HCT116 (cell line): ENCODE data around the gene RFX2. TPM values are rescaled to one million over a fixed set of nuclear protein-coding genes. Genes with fewer than 3 reads are reported as not detected.
"Not testable (repeated sequence)": the region's sequence is repeated elsewhere in the genome, so short reads cannot be mapped to it uniquely, and the experiment has no call there.

ENCODE experiments used
- ATAC-seq: fragments of 200-7000 bp; cut with Tn5 transposase; 2 replicates; pipeline ENCODE4 v1.9.1; 2020; ENCODE audit warnings: mild to moderate bottlenecking, moderate library complexity
- BruUV-seq: library from RNA; stranded (reverse); fragments of 400-500 nt; replicated peaks from 2 replicates; lab custom pipeline; 2021; lab: Mats Ljungman, UMichigan
- CTCF ChIA-PET: fragments of 300-600 bp; sonication (Branson Sonifier 250); formaldehyde crosslinking; loops from one replicate; lab custom pipeline; 2021; ENCODE audit warnings: antibody characterized with exemption; lab: Charles Lee
- POLR2A ChIA-PET: fragments of 300-600, 350-600 bp; sonication (Branson Sonifier 250); formaldehyde crosslinking; loops from one replicate; lab custom pipeline; 2021; ENCODE audit warnings: antibody characterized with exemption; lab: Charles Lee
- RAD21 ChIA-PET, 2 experiments: fragments of 300-600 bp; sonication (Branson Sonifier 250); formaldehyde crosslinking; loops; one replicate each; lab custom pipeline; 2023; ENCODE audit warnings: low total read pairs in 2 of 2; ENCODE audit not compliant: uncharacterized antibody in 2 of 2, unreplicated experiment in 2 of 2, low non-redundant PET in 1 of 2; lab: Charles Lee
- DNase-seq: peaks from one replicate; pipeline ENCODE4 v3.0.0-alpha.2; 2010; ENCODE audit warnings: low read depth, low spot score
- H2AFZ ChIP-seq: fragments of 200-600 bp; shearing (Covaris generic), sonication (generic); 2 replicates; pipeline ENCODE4 v1.6.1; 2017; ENCODE audit warnings: low read depth, mixed run types, mixed read lengths, antibody characterized with exemption, low read length; ENCODE audit not compliant: poor library complexity, severe bottlenecking
- H3K27ac ChIP-seq: 2 replicates; pipeline ENCODE4 v1.5.1; 2012; ENCODE audit warnings: low read depth, low read length
- H3K27me3 ChIP-seq: fragments of 200-600 bp; sonication (generic); 2 replicates; pipeline ENCODE4 v1.6.1; 2016; ENCODE audit warnings: mixed run types, low read length, mixed read lengths; ENCODE audit not compliant: insufficient read depth
- H3K36me3 ChIP-seq, 2 experiments: fragments of 200-500 bp in 1 of 2; fragments of 200-600 bp in 1 of 2; sonication (Bioruptor generic) in 1 of 2; sonication (generic) in 1 of 2; 2 replicates each; pipeline versions ENCODE4 v1.5.1 to v1.6.1; 2014 to 2016; ENCODE audit warnings: low read length in 2 of 2, inconsistent platforms in 1 of 2, mixed read lengths in 1 of 2, mixed run types in 1 of 2; ENCODE audit not compliant: insufficient read depth in 2 of 2, control insufficient read depth in 1 of 2
- H3K4me1 ChIP-seq, 2 experiments: fragments of 200-600 bp in 1 of 2; sonication (generic) in 1 of 2; 2 replicates each; pipeline versions ENCODE4 v1.5.1 to v1.6.1; 2012 to 2017; ENCODE audit warnings: low read length in 2 of 2, inconsistent platforms in 1 of 2, mild to moderate bottlenecking in 1 of 2, mixed read lengths in 1 of 2, mixed run types in 1 of 2, moderate library complexity in 1 of 2; ENCODE audit not compliant: insufficient read depth in 2 of 2, control insufficient read depth in 1 of 2
- H3K4me2 ChIP-seq: fragments of 200-600 bp; sonication (generic); 2 replicates; pipeline ENCODE4 v1.6.1; 2017; ENCODE audit warnings: mixed run types, low read length, mixed read lengths
- H3K4me3 ChIP-seq, 2 experiments: fragments of 200-600 bp in 1 of 2; sonication (generic) in 1 of 2; replicated peaks in 1 of 2; 2 replicates each; pipeline ENCODE4 v1.5.1; 2011 to 2016; ENCODE audit warnings: low read length in 2 of 2, control low read depth in 1 of 2, low read depth in 1 of 2, mild to moderate bottlenecking in 1 of 2, mixed read lengths in 1 of 2, mixed run types in 1 of 2
- H3K79me2 ChIP-seq: fragments of 200-600 bp; sonication (generic); 2 replicates; pipeline ENCODE4 v1.6.1; 2017; ENCODE audit warnings: mild to moderate bottlenecking, mixed run types, low read length, moderate library complexity, mixed read lengths; ENCODE audit not compliant: insufficient read depth
- H3K9ac ChIP-seq: fragments of 200-600 bp; sonication (generic); 2 replicates; pipeline ENCODE4 v1.6.1; 2016; ENCODE audit warnings: low read length, mixed read lengths
- H3K9me2 ChIP-seq: fragments of 200-600 bp; sonication (generic), shearing (Covaris generic); 2 replicates; pipeline ENCODE4 v1.6.1; 2017; ENCODE audit warnings: mixed run types, mild to moderate bottlenecking, moderate library complexity; ENCODE audit not compliant: insufficient read depth
- H3K9me3 ChIP-seq, 2 experiments: fragments of 200-500 bp in 1 of 2; fragments of 200-600 bp in 1 of 2; sonication (Bioruptor generic) in 1 of 2; sonication (generic) in 1 of 2; 2 replicates each; pipeline ENCODE4 v1.6.1; 2014 to 2017; ENCODE audit warnings: low read length in 2 of 2, mixed read lengths in 2 of 2, inconsistent platforms in 1 of 2, low read depth in 1 of 2, mild to moderate bottlenecking in 1 of 2, mixed run types in 1 of 2, moderate library complexity in 1 of 2; ENCODE audit not compliant: control insufficient read depth in 1 of 2, insufficient read depth in 1 of 2
- H4K20me1 ChIP-seq: fragments of 200-600 bp; sonication (generic), shearing (Covaris generic); 2 replicates; pipeline ENCODE4 v1.6.1; 2017; ENCODE audit warnings: mixed run types, mild to moderate bottlenecking, moderate library complexity; ENCODE audit not compliant: insufficient read depth
- CEBPB ChIP-seq: IDR thresholded peaks from 2 replicates; pipeline ENCODE4 v1.6.1; 2012; ENCODE audit warnings: low read depth
- EGR1 ChIP-seq: IDR thresholded peaks from 2 replicates; pipeline ENCODE4 v1.6.1; 2012; ENCODE audit warnings: low read depth
- EZH2phosphoT487 ChIP-seq: fragments of 200-600 bp; IDR thresholded peaks from 2 replicates; pipeline ENCODE4 v1.6.1; 2018; ENCODE audit warnings: antibody characterized with exemption, borderline replicate concordance
- JUND ChIP-seq: IDR thresholded peaks from 2 replicates; pipeline ENCODE4 v1.6.1; 2012
- SIN3A ChIP-seq: IDR thresholded peaks from 2 replicates; pipeline ENCODE4 v1.6.1; 2012; ENCODE audit warnings: low read depth
- TCF7L2 ChIP-seq: IDR thresholded peaks from 2 replicates; pipeline ENCODE4 v1.7.0; 2011; ENCODE audit warnings: borderline replicate concordance, inconsistent platforms; ENCODE audit not compliant: insufficient read depth, insufficient read length; ENCODE audit errors: extremely low read depth
- YY1 ChIP-seq: IDR thresholded peaks from 2 replicates; pipeline ENCODE4 v1.6.1; 2011; ENCODE audit warnings: low read length, low read depth, moderate library complexity, mild to moderate bottlenecking; ENCODE audit not compliant: insufficient replicate concordance; ENCODE audit errors: extremely low read depth
- ZBTB33 ChIP-seq: IDR thresholded peaks from 2 replicates; pipeline ENCODE4 v1.6.1; 2011; ENCODE audit warnings: mild to moderate bottlenecking, low read length, moderate library complexity; ENCODE audit not compliant: insufficient replicate concordance; ENCODE audit errors: extremely low read depth
- ZFX ChIP-seq: fragments of 450-650 bp; IDR thresholded peaks from 2 replicates; pipeline ENCODE4 v1.6.1; 2017
- ZNF274 ChIP-seq: fragments of 200-500 bp; sonication (Bioruptor generic); IDR thresholded peaks from 2 replicates; pipeline ENCODE4 v1.6.1; 2014; ENCODE audit warnings: mild to moderate bottlenecking, low read depth, low read length, inconsistent platforms
- intact Hi-C: fragments of 100-400 bp; cut with micrococcal nuclease; formaldehyde crosslinking; loops from 2 replicates; pipeline ENCODE4 v1.10.0; 2022
- total RNA-seq: library from RNA; stranded (reverse); gene quantifications from one replicate; pipeline ENCODE4 v1.2.1, GENCODE V29; 2021; ENCODE audit not compliant: unreplicated experiment

RFX2 gene
- total RNA-seq, 1 experiment from 2014 or later = 13.7 TPM

- intact Hi-C loops = loop anchor here (5.0 kb wide), 1 partner anchor 153 kb away; no protein-coding TSS in a partner anchor
- H3K79me2 ChIP-seq = peaks cover 96% of the 10 kb centered on the region
- no peak for DNase-seq
- TF ChIP-seq ZFX (no peak), YY1 (no peak), SIN3A (no peak)
- peaks cover 3 to 7% of the 10 kb centered on the region in 2 experiments; a peak in 2 of 4 replicates for H3K36me3 ChIP-seq
- no peak overlapping the region for H2AFZ ChIP-seq
- H3K27me3 ChIP-seq = no peaks in the 10 kb centered on the region
- H4K20me1 ChIP-seq = peaks cover 9% of the 10 kb centered on the region; the same call in 1 of the 2 replicates
- H3K27ac ChIP-seq = no peak overlapping the region
- ChIA-PET POLR2A (no interaction called here), CTCF (no interaction called here), RAD21 (no interaction called here)
- H3K9me2 ChIP-seq = no peaks in the 10 kb centered on the region
- no peak for ATAC-seq
- no peaks in the 10 kb centered on the region for H3K9me3 ChIP-seq
- peaks cover 0 to 12% of the 10 kb centered on the region in 2 experiments; a peak in 2 of 4 replicates for H3K4me1 ChIP-seq
- H3K4me3 ChIP-seq = no peak overlapping the region
- BruUV-seq = no TSS peak
- no peak overlapping the region for H3K9ac ChIP-seq
- H3K4me2 ChIP-seq = no peak overlapping the region
Observed at GRCh38 chr19:5964816-5965565, 145.3 kb downstream of the RFX2 start.

GRCh38 chr19:5963855-5964254, 146.4 kb downstream of the RFX2 start:
- RAD21 ChIA-PET = no interaction called here
- TF ChIP-seq ZBTB33 (no peak), CEBPB (no peak), SIN3A (no peak), TCF7L2 (no peak), EZH2phosphoT487 (no peak), JUND (no peak), ZFX (no peak), ZNF274 (no peak), EGR1 (no peak)
- intact Hi-C loops = no loop called here
- Histone ChIP-seq H2AFZ (no peak overlapping the region), H3K27ac (no peak overlapping the region), H3K9ac (no peak overlapping the region), H4K20me1 (peaks cover 11% of the 10 kb centered on the region; the same call in 1 of the 2 replicates), H3K36me3 (peaks cover 3% of the 10 kb centered on the region in 2 experiments; a peak in 2 of 4 replicates), H3K9me3 (no peaks in the 10 kb centered on the region), H3K79me2 (peaks cover 96% of the 10 kb centered on the region), H3K9me2 (no peaks in the 10 kb centered on the region), H3K4me2 (no peak overlapping the region), H3K27me3 (no peaks in the 10 kb centered on the region), H3K4me3 (no peak overlapping the region), H3K4me1 (peaks cover 0 to 10% of the 10 kb centered on the region in 2 experiments; a peak in 2 of 4 replicates)
- DNase-seq (no peak), ATAC-seq (no peak)
- POLR2A ChIA-PET = no interaction called here
- BruUV-seq = no TSS peak
- CTCF ChIA-PET = no interaction called here

- H3K4me3 ChIP-seq, POLR2A ChIA-PET, H3K9me3 ChIP-seq, H3K27ac ChIP-seq, CTCF ChIA-PET, H4K20me1 ChIP-seq, DNase-seq, H3K36me3 ChIP-seq, H3K9ac ChIP-seq, intact Hi-C loops, H3K4me1 ChIP-seq, H3K27me3 ChIP-seq, H3K4me2 ChIP-seq, H3K9me2 ChIP-seq, ATAC-seq, H2AFZ ChIP-seq, RAD21 ChIA-PET, BruUV-seq: not testable (repeated sequence)
- H3K79me2 ChIP-seq = peaks cover 96% of the 10 kb centered on the region
Observed at GRCh38 chr19:5963259-5963658, 147.0 kb downstream of the RFX2 start.
